Neural cell (in vitro differentiated cells): ENCODE data around the gene LRRC72. TPM values are rescaled to one million over a fixed set of nuclear protein-coding genes. Genes with fewer than 3 reads are reported as not detected.
"Not testable (repeated sequence)": the region's sequence is repeated elsewhere in the genome, so short reads cannot be mapped to it uniquely, and the experiment has no call there.

Experiments used
- H2AFZ ChIP-seq: fragments of 200-600, 300-800 bp; sonication (generic), shearing (Covaris generic); 2 replicates; pipeline ENCODE4 v1.6.0; 2014; ENCODE audit warnings: low read depth, mild to moderate bottlenecking, antibody characterized with exemption, low read length, moderate library complexity
- H3F3A ChIP-seq: fragments of 200-600 bp; shearing (Covaris generic); 2 replicates; pipeline ENCODE4 v1.6.1; 2016; ENCODE audit warnings: mild to moderate bottlenecking, moderate library complexity, mixed read lengths, antibody characterized with exemption, low read length; ENCODE audit not compliant: insufficient read depth, poor library complexity, severe bottlenecking
- H3K27ac ChIP-seq: fragments of 200-600, 300-800 bp; sonication (generic), shearing (Covaris generic); 2 replicates; pipeline ENCODE4 v1.5.1; 2014; ENCODE audit warnings: mild to moderate bottlenecking, low read length, moderate library complexity
- H3K27me3 ChIP-seq: fragments of 300-800, 200-600 bp; sonication (generic), shearing (Covaris generic); 2 replicates; pipeline ENCODE4 v1.6.0; 2014; ENCODE audit warnings: mild to moderate bottlenecking, low read depth, low read length, moderate library complexity; ENCODE audit not compliant: insufficient read depth
- H3K36me3 ChIP-seq: fragments of 300-800, 200-600 bp; sonication (generic), shearing (Covaris generic); 2 replicates; pipeline ENCODE4 v1.5.1; 2014; ENCODE audit warnings: mild to moderate bottlenecking, antibody characterized with exemption, low read length, moderate library complexity; ENCODE audit not compliant: insufficient read depth
- H3K4me2 ChIP-seq: fragments of 300-800, 200-600 bp; sonication (generic), shearing (Covaris generic); 2 replicates; pipeline ENCODE4 v1.6.0; 2014; ENCODE audit warnings: mild to moderate bottlenecking, low read length
- H3K4me3 ChIP-seq: fragments of 300-800, 200-600 bp; sonication (generic), shearing (Covaris generic); 2 replicates; pipeline ENCODE4 v1.5.1; 2014; ENCODE audit warnings: mild to moderate bottlenecking, low read length, moderate library complexity
- H3K79me2 ChIP-seq: fragments of 200-600 bp; shearing (Covaris generic); replicated peaks from 2 replicates; pipeline ENCODE4 v1.6.0; 2014; ENCODE audit warnings: mild to moderate bottlenecking, low read length, moderate library complexity; ENCODE audit not compliant: insufficient read depth
- H3K9ac ChIP-seq: fragments of 300-800, 200-600 bp; sonication (generic), shearing (Covaris generic); 2 replicates; pipeline ENCODE4 v1.6.1; 2016; ENCODE audit warnings: mild to moderate bottlenecking, low read length, mixed read lengths
- H3K9me2 ChIP-seq: fragments of 200-600 bp; shearing (Covaris generic); 2 replicates; pipeline ENCODE4 v1.6.1; 2016; ENCODE audit warnings: mild to moderate bottlenecking, low read length, mixed read lengths; ENCODE audit not compliant: insufficient read depth
- H3K9me3 ChIP-seq: fragments of 200-600, 300-800 bp; sonication (generic), shearing (Covaris generic); 2 replicates; pipeline ENCODE4 v1.6.1; 2016; ENCODE audit warnings: mild to moderate bottlenecking, mixed run types, low read length, moderate library complexity, mixed read lengths
- H4K20me1 ChIP-seq: fragments of 200-600 bp; shearing (Covaris generic); 2 replicates; pipeline ENCODE4 v1.6.1; 2016; ENCODE audit warnings: mild to moderate bottlenecking, mixed run types; ENCODE audit not compliant: insufficient read depth
- CTCF ChIP-seq: fragments of 450-650 bp; IDR thresholded peaks from 2 replicates; pipeline ENCODE4 v1.5.1; 2014; ENCODE audit warnings: antibody characterized with exemption, mild to moderate bottlenecking, moderate library complexity; ENCODE audit not compliant: poor library complexity, severe bottlenecking
- EP300 ChIP-seq: fragments of 450-650 bp; conservative IDR thresholded peaks from 2 replicates; pipeline ENCODE4 v1.6.1; 2014; ENCODE audit warnings: antibody characterized with exemption, mild to moderate bottlenecking, moderate library complexity; ENCODE audit not compliant: poor library complexity, severe bottlenecking
- EZH2 ChIP-seq: fragments of 200-600, 300-800 bp; shearing (Covaris generic), sonication (generic); IDR thresholded peaks from 2 replicates; pipeline ENCODE4 v1.6.1; 2014; ENCODE audit warnings: antibody characterized with exemption, low read length, borderline replicate concordance, mild to moderate bottlenecking; ENCODE audit not compliant: insufficient read depth, poor library complexity, severe bottlenecking
- MXI1 ChIP-seq: fragments of 450-650 bp; conservative IDR thresholded peaks from 2 replicates; pipeline ENCODE4 v1.6.1; 2014; ENCODE audit warnings: antibody characterized with exemption, mild to moderate bottlenecking; ENCODE audit not compliant: poor library complexity, severe bottlenecking
- POLR2AphosphoS5 ChIP-seq: IDR thresholded peaks from 2 replicates; pipeline ENCODE4 v1.6.1; 2012
- RAD21 ChIP-seq: fragments of 450-650 bp; conservative IDR thresholded peaks from 2 replicates; pipeline ENCODE4 v1.6.1; 2014; ENCODE audit warnings: antibody characterized with exemption, mild to moderate bottlenecking, moderate library complexity
- SMC3 ChIP-seq: fragments of 450-650 bp; conservative IDR thresholded peaks from 2 replicates; pipeline ENCODE4 v1.6.1; 2014; ENCODE audit warnings: antibody characterized with exemption, mild to moderate bottlenecking, moderate library complexity; ENCODE audit not compliant: poor library complexity
- TAF1 ChIP-seq: IDR thresholded peaks from 2 replicates; pipeline ENCODE4 v1.6.1; 2012; ENCODE audit warnings: low read depth
- polyA plus RNA-seq: library from polyadenylated mRNA; depleted of rRNA; stranded (reverse); fragments of >200 nt; gene quantifications from 2 replicates; pipeline ENCODE4 v1.2.3, GENCODE V29; 2014
- TF ChIP-seq, protein P1 (sequence below): IDR thresholded peaks from 2 replicates; pipeline ENCODE4 v1.6.1; 2012; ENCODE audit warnings: borderline replicate concordance

The LRRC72 gene
- polyA plus RNA-seq, 1 donor from 2014 or later = not detected

DNA sequence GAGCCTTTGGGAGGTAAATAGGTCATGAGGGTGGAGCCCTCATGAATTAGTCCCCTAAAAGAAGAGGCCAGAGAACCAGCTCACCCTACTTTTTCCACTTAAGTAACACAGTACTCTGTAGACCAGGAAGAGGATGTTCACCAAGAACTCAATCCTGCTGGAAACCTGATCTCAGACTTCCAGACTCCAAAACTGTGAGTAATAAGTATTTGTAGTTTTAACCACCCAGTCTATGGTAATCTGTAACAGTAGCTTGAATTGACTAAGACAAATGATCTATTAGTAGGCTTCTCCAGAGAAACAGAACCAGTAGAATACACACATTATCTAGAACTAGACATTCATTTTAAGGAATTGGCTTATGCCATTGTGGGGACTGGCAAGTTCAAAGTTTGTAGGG, 67.4 kb downstream of the LRRC72 start:
- no peak overlapping the region for H3K4me3 ChIP-seq
- no peaks in the 10 kb centered on the region for H3K36me3 ChIP-seq
- H3K27ac ChIP-seq = no peak overlapping the region
- no peak overlapping the region for H3K4me2 ChIP-seq
- no peaks in the 10 kb centered on the region for H3F3A ChIP-seq
- no peaks in the 10 kb centered on the region for H4K20me1 ChIP-seq
- H2AFZ ChIP-seq = no peak overlapping the region
- no peaks in the 10 kb centered on the region for H3K79me2 ChIP-seq
- H3K9ac ChIP-seq = no peak overlapping the region
- no peak for TF ChIP-seq MXI1
- TF ChIP-seq RAD21 = no peak
- TF ChIP-seq, protein P1, sequence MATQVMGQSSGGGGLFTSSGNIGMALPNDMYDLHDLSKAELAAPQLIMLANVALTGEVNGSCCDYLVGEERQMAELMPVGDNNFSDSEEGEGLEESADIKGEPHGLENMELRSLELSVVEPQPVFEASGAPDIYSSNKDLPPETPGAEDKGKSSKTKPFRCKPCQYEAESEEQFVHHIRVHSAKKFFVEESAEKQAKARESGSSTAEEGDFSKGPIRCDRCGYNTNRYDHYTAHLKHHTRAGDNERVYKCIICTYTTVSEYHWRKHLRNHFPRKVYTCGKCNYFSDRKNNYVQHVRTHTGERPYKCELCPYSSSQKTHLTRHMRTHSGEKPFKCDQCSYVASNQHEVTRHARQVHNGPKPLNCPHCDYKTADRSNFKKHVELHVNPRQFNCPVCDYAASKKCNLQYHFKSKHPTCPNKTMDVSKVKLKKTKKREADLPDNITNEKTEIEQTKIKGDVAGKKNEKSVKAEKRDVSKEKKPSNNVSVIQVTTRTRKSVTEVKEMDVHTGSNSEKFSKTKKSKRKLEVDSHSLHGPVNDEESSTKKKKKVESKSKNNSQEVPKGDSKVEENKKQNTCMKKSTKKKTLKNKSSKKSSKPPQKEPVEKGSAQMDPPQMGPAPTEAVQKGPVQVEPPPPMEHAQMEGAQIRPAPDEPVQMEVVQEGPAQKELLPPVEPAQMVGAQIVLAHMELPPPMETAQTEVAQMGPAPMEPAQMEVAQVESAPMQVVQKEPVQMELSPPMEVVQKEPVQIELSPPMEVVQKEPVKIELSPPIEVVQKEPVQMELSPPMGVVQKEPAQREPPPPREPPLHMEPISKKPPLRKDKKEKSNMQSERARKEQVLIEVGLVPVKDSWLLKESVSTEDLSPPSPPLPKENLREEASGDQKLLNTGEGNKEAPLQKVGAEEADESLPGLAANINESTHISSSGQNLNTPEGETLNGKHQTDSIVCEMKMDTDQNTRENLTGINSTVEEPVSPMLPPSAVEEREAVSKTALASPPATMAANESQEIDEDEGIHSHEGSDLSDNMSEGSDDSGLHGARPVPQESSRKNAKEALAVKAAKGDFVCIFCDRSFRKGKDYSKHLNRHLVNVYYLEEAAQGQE = no peak
- TF ChIP-seq SMC3 = no peak
- TF ChIP-seq POLR2AphosphoS5 = no peak
- TF ChIP-seq TAF1 = no peak
- TF ChIP-seq EP300 = no peak
- TF ChIP-seq EZH2 = no peak
- TF ChIP-seq CTCF = no peak
- H3K9me2 ChIP-seq = no peaks in the 10 kb centered on the region
- no peaks in the 10 kb centered on the region for H3K9me3 ChIP-seq
- no peaks in the 10 kb centered on the region for H3K27me3 ChIP-seq

GRCh38 chr7:16594676-16595075, 68.1 kb downstream of the LRRC72 start:
- TF ChIP-seq EZH2 = no peak
- TF ChIP-seq EP300 = no peak
- no peak for TF ChIP-seq TAF1
- no peak for TF ChIP-seq POLR2AphosphoS5
- TF ChIP-seq MXI1 = no peak
- no peak for TF ChIP-seq RAD21
- TF ChIP-seq, protein P1 = no peak
- TF ChIP-seq CTCF = no peak
- no peak for TF ChIP-seq SMC3
- Histone ChIP-seq H3K27me3 (no peaks in the 10 kb centered on the region), H3K79me2 (no peaks in the 10 kb centered on the region), H3K27ac (no peak overlapping the region), H3F3A (no peaks in the 10 kb centered on the region), H3K36me3 (no peaks in the 10 kb centered on the region), H3K4me2 (no peak overlapping the region), H3K9me2 (no peaks in the 10 kb centered on the region), H2AFZ (no peak overlapping the region), H3K9me3 (no peaks in the 10 kb centered on the region), H4K20me1 (no peaks in the 10 kb centered on the region), H3K4me3 (no peak overlapping the region), H3K9ac (no peak overlapping the region)

DNA sequence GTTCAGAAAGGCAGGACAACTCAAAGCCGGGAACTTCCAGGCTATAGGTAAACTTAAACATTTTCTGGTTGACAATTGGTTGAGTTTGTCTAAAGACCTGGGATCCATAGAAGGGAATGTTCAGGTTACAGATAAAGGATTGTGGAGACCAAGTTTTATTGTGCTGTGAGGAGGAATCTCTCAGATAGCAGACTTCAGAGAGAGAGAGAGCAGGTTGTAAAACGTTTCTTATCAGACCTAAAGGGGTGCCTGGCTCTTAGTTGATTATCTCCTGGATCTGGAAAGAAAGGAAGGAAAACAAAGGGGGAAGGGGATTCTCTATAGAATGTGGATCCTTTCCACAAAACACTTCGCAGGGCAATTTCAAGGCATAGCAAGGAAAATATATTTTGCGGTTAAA, 69.0 kb downstream of the LRRC72 start:
- not testable (repeated sequence) for H3K9ac ChIP-seq, H3K79me2 ChIP-seq, H3K9me2 ChIP-seq, H2AFZ ChIP-seq, H4K20me1 ChIP-seq, H3K4me2 ChIP-seq, H3K9me3 ChIP-seq, H3K27ac ChIP-seq, H3K27me3 ChIP-seq, H3K4me3 ChIP-seq, H3K36me3 ChIP-seq, H3F3A ChIP-seq
